OCI-M2 (cell line): Measurements from ENCODE around the gene PGAM1.
"Not testable (repeated sequence)": the region's sequence is repeated elsewhere in the genome, so short reads cannot be mapped to it uniquely, and the experiment has no call there.

Source experiments
- DNase-seq: peaks from one replicate; lab custom pipeline; 2025; ENCODE audit not compliant: unreplicated experiment; lab: John Stamatoyannopoulos, UW

Gene PGAM1

GRCh38 chr10:97425964-97426775 is at the start of gene PGAM1:
Gene PGAM1 (plus strand): TSS chr10:97426191. CDS start chr10:97426308, 117 bp downstream.
- DNase-seq = peak; percentile 93

- DNase-seq = no peak
Observed at GRCh38 chr10:97376413-97376812, 49.6 kb upstream of the PGAM1 start.

- DNase-seq = no peak
Observed at GRCh38 chr10:97378933-97379921, 46.8 kb upstream of the PGAM1 start.

DNA sequence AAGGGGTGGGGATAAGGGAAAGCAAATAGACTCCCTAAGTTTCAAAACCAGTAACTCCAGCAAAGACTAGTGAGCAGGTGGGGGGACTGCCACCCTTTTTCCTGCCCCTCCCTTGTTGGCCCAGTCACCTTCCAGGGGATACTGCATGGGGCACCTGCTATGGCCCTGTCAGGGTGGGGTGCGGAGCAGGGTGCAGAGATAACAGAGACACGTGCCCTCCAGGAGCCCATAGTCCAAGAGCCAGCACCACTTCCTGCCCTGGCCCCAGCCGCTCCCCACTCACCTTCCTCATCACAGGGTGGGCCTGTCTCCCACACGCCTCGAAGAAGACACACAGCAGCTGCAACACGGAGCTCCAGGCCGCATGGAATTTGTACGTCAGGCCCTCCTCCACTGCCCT is 45.5 kb upstream of the PGAM1 start:
- DNase-seq = no peak

- DNase-seq = no peak
Observed at GRCh38 chr10:97381626-97382025, 44.4 kb upstream of the PGAM1 start.

- DNase-seq = no peak
Observed at GRCh38 chr10:97383159-97383558, 42.8 kb upstream of the PGAM1 start.

GRCh38 chr10:97384156-97384555 is 41.8 kb upstream of the PGAM1 start:
- no peak for DNase-seq

DNA sequence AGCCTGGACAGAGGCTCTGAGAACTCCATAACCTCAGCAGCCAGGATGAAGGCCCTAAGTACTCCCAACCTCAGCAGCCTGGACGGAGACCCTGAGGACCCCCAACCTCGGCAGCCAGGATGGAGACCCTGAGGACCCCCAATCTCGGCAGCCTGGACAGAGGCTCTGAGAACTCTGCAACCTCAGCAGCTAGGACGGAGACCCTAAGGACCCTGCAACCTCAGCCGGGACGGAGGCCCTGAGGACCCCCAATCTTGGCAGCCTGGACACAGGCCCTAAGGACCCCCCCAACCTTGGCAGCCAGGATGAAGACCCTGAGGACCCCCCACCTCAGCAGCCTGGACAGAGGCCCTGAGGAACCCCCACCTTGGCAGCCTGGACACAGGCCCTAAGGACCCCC is 41.4 kb upstream of the PGAM1 start:
- DNase-seq = no peak

DNA sequence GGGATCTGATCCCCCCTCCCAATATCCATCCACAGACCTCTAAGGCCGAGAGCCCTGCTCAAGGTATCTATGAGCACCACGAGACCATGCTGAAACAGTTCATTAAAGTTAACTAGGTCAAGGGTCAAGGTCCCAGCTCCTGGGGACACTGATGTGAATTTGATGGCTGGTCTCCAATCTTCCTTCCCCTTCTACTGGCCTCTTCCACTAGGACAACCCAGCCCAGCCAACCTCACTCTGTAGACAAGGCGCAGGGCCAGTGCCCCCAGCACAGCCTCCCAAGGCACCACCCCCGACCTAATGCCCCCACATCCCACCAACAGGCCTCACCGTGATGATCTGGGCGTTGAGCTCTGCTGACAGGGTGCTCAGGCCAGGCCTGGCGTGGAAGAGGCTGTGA is 40.4 kb upstream of the PGAM1 start:
- DNase-seq = no peak

DNA sequence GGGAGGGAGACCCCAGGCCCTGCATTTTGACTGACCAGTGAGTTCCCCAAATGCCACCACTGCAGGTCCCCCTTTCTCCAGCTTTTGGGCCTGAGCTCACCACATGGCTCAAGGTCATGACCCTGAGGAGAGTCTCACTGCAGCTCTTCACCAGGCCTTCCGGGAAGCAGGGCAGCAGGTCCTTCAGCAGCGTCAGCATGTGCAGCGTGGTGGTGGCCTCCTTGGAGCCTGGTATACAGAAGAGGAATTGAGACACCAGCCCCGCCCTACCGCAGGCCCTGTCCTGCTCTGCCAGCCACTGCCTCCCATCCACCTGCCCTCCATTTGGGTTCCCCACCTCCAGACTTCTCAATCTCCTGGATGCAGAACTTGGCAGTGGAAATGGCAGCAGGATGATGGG is 37.8 kb upstream of the PGAM1 start:
- DNase-seq = no peak

GRCh38 chr10:97390091-97390490 is 35.9 kb upstream of the PGAM1 start:
- DNase-seq = no peak

- DNase-seq = no peak
Observed at GRCh38 chr10:97393034-97393573, 32.9 kb upstream of the PGAM1 start.

DNA sequence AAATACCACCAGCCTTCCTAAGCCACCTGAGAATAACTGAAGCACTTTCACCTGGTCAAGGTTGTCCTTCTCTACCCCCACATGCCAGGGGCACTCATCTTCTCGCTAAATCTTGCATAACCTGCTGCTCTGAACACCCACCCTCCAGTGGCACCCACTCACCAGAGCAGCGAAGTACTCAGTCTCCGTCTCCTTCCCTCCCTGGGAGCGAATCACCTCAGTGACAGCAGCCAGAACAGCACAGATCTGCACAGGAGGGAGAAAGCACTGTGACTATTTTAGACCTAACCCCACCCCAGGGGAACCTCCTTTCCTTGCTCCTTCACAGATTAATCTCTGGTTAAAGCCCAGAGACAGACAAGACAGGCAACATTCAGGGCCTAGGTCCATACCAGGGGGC is 29.9 kb upstream of the PGAM1 start:
- no peak for DNase-seq

- DNase-seq = peak; percentile 57
Observed at GRCh38 chr10:97399843-97400545, 26.0 kb upstream of the PGAM1 start.

DNA sequence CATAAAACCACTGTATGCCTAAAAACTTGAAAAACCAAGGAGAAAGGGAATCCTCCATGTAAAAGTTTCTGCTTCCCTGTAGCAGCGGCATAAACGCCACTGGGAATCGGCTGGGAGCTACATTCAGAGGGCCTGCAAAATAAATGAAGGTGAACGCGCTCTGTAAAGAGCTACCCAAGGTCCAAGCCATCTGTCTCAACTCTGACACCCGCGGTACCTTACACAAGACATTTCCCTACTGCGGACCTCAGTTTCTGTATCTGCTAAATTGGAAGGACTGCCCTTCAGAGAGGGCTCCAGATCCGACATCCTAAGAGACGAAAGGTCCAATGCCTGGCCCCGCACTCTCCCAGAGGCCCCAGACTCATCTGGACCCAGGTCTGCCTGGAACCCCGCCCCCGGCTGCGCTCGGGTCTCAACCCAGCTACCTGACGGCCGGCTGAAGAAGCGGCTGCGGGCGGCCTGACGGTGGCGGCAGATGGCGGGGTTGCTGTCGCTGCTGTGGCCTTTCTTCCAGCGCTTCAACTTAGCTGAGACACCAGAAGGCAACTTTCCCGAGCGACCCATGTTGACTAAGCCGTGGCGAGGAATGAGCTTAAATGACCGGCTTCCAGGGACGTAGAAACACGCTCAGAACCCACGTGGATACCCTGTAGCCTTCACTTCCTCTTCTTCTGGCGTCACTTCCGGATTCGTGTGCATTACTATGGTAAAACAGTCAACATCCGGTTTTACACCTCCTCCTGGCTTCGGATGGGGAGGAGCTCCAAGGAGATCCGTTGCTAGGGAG is 25.1 kb upstream of the PGAM1 start, which contains the start of gene RRP12:
Gene RRP12 (minus strand): TSS at position 676 of the 790 bp plus-strand sequence. CDS start 109 bp downstream, at position 567.
- DNase-seq = peak; percentile 85

DNA sequence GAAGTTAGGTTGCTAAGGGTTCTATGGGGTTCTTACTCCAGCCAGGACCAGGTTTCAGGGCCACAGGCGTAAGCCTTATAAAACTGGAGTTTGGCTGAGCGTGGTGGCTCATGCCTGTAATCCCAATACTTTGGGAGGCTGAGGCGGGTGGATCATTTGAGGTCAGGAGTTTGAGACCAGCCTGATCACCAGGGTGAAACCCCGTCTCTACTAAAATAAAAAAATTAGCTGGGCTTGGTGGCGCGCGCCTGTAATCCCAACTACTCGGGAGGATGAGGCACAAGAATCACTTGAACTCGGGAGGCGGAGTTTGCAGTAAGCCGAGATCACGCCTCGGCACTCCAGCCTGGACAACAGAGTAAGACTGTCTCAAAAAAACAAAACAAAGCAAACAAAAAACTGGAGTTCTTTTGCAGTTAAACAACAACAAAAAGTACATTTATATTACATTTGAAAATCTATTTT is 24.5 kb upstream of the PGAM1 start:
- DNase-seq = no peak

GRCh38 chr10:97404044-97404443 is 21.9 kb upstream of the PGAM1 start:
- no peak for DNase-seq

DNA sequence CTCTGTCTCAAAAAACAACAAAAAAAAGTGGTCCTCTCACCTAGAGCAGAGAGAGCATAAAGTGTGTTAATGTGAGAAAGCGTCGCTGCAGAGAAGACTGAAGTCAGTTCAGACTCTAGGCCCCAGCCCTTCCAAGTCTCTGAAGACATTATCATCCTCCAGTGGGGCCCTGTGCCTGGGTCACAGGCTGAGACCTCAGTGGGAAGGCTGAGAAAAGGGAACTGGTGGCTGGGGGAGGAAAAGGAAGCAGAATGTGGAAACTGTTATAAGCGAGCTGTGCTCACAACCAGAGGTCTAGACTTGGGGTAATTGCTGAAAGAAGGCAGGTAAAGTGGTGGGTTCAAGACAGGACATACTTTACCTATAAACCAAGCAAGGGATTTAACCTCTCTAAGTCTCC is 19.9 kb upstream of the PGAM1 start:
- no peak for DNase-seq

- DNase-seq = not testable (repeated sequence)
Observed at GRCh38 chr10:97406483-97406882, 19.5 kb upstream of the PGAM1 start.
